IPS DF 6.9 (cell line): ENCODE data around the gene CD55.

Experiments used
- DNase-seq: peaks from one replicate; pipeline ENCODE4 v3.0.0-alpha.2; 2013; ENCODE audit warnings: low read depth, low spot score
- H3K27ac ChIP-seq: one replicate; pipeline ENCODE4 v1.5.1; 2013; ENCODE audit warnings: low read length, control low read depth
- H3K27me3 ChIP-seq: 2 replicates; pipeline ENCODE4 v1.6.1; 2013; ENCODE audit warnings: mild to moderate bottlenecking, low read length; ENCODE audit not compliant: control insufficient read depth, insufficient read depth
- H3K36me3 ChIP-seq: 2 replicates; pipeline ENCODE4 v1.6.1; 2013; ENCODE audit warnings: low read length; ENCODE audit not compliant: control insufficient read depth, insufficient read depth
- H3K4me1 ChIP-seq: 2 replicates; pipeline ENCODE4 v1.6.1; 2013; ENCODE audit warnings: low read length; ENCODE audit not compliant: control insufficient read depth, insufficient read depth
- H3K4me3 ChIP-seq: 2 replicates; pipeline ENCODE4 v1.5.1; 2013; ENCODE audit warnings: mild to moderate bottlenecking, low read length
- H3K9me3 ChIP-seq: 2 replicates; pipeline ENCODE4 v1.6.1; 2013; ENCODE audit warnings: low read length, inconsistent platforms; ENCODE audit not compliant: control insufficient read depth, insufficient read depth
- WGBS: extraction: QIAGEN DNeasy Blood & Tissue Kit; methylation state at CpG from one replicate; pipeline ENCODE4 v1.1.7; 2013; ENCODE audit warnings: mixed read lengths, missing lambda C conversion rate; ENCODE audit not compliant: insufficient read length, insufficient coverage; 5-methylcytosine and 5-hydroxymethylcytosine counted together

Gene CD55

GRCh38 chr1:207286786-207287468, 34.6 kb upstream of the CD55 start:
- Histone ChIP-seq H3K4me1 (peaks cover 6% of the 10 kb centered on the region; the same call in 1 of the 2 replicates), H3K9me3 (no peaks in the 10 kb centered on the region), H3K27ac (no peak overlapping the region), H3K27me3 (no peaks in the 10 kb centered on the region), H3K4me3 (no peak overlapping the region), H3K36me3 (no peaks in the 10 kb centered on the region)
- no CpG with 5 or more reads among the region's 2 CpGs for WGBS
- DNase-seq: no peak

DNA sequence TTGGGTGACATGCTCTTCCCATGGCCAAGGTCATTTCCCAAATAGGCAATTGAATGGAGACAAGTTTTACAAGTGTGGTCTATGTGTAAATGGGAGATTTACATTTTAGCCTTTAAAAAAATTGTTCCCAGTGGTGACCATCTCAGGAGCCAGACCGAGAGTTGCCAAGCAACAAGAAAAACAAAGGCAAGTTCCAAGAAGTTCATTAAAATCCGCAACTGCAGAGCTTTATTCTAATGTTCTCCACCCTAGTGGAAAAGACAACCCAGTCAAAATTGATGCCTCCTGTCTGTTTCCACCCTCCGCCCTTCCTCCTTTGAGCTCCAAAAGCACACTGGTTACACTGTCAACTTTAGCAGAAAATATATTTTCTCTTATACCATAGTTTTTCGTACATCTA, 33.2 kb upstream of the CD55 start:
- Histone ChIP-seq H3K27ac (no peak overlapping the region), H3K9me3 (no peaks in the 10 kb centered on the region), H3K27me3 (no peaks in the 10 kb centered on the region), H3K36me3 (no peaks in the 10 kb centered on the region), H3K4me1 (peaks cover 6% of the 10 kb centered on the region; the same call in 1 of the 2 replicates), H3K4me3 (no peak overlapping the region)
- WGBS: no CpG with 5 or more reads among the region's 4 CpGs
- no peak for DNase-seq

DNA sequence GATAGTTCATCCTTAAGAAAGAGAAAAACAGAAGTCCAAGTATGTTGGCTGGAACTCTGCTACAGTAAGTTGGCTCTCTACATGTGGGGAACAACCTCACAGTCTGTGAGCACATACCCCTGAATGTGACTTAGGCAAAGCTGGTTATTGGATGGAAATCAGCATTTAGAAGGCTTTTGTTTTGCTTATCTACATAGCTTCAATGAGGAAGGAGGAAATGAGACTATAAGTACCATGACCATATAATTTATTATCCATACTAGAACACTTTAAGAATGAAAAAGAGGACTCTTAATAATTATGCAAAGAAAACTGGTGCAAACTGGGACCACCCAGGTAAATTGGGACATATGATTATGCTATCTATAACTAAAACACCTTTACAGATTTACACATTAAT, 31.7 kb upstream of the CD55 start:
- no peaks in the 10 kb centered on the region for H3K27me3 ChIP-seq
- H3K27ac ChIP-seq: no peak overlapping the region
- H3K4me3 ChIP-seq: no peak overlapping the region
- no peak for DNase-seq
- H3K4me1 ChIP-seq: peaks cover 6% of the 10 kb centered on the region; the same call in 1 of the 2 replicates
- H3K9me3 ChIP-seq: no peaks in the 10 kb centered on the region
- no peaks in the 10 kb centered on the region for H3K36me3 ChIP-seq

GRCh38 chr1:207291723-207292122, 29.8 kb upstream of the CD55 start:
- Histone ChIP-seq H3K9me3 (no peaks in the 10 kb centered on the region), H3K4me1 (peaks cover 4% of the 10 kb centered on the region; the same call in 1 of the 2 replicates), H3K27ac (no peak overlapping the region), H3K27me3 (no peaks in the 10 kb centered on the region), H3K4me3 (no peak overlapping the region), H3K36me3 (no peaks in the 10 kb centered on the region)
- WGBS: no CpG with 5 or more reads among the region's 2 CpGs
- DNase-seq: no peak

GRCh38 chr1:207298186-207298585, 23.3 kb upstream of the CD55 start:
- peaks cover 3% of the 10 kb centered on the region; the same call in 1 of the 2 replicates for H3K4me1 ChIP-seq
- no peaks in the 10 kb centered on the region for H3K36me3 ChIP-seq
- no peak for DNase-seq
- no peak overlapping the region for H3K4me3 ChIP-seq
- no CpG with 5 or more reads among the region's 2 CpGs for WGBS
- H3K9me3 ChIP-seq: no peaks in the 10 kb centered on the region
- H3K27me3 ChIP-seq: no peaks in the 10 kb centered on the region
- H3K27ac ChIP-seq: no peak overlapping the region

- H3K27ac ChIP-seq: no peak overlapping the region
- no peak overlapping the region for H3K4me3 ChIP-seq
- WGBS: no CpG with 5 or more reads among the region's 4 CpGs
- peaks cover 3% of the 10 kb centered on the region; the same call in 1 of the 2 replicates for H3K4me1 ChIP-seq
- no peaks in the 10 kb centered on the region for H3K9me3 ChIP-seq
- H3K27me3 ChIP-seq: no peaks in the 10 kb centered on the region
- no peak for DNase-seq
- no peaks in the 10 kb centered on the region for H3K36me3 ChIP-seq
Measured at GRCh38 chr1:207298636-207299398, 22.7 kb upstream of the CD55 start.

GRCh38 chr1:207300970-207301369, 20.5 kb upstream of the CD55 start:
- no peak for DNase-seq
- H3K27ac ChIP-seq: no peak overlapping the region
- H3K9me3 ChIP-seq: no peaks in the 10 kb centered on the region
- no peak overlapping the region for H3K4me3 ChIP-seq
- no peaks in the 10 kb centered on the region for H3K27me3 ChIP-seq
- no peaks in the 10 kb centered on the region for H3K36me3 ChIP-seq
- H3K4me1 ChIP-seq: peaks cover 3% of the 10 kb centered on the region; the same call in 1 of the 2 replicates

GRCh38 chr1:207302618-207303393, 18.7 kb upstream of the CD55 start:
- peaks cover 4% of the 10 kb centered on the region; the same call in 1 of the 2 replicates for H3K4me1 ChIP-seq
- H3K4me3 ChIP-seq: no peak overlapping the region
- H3K27ac ChIP-seq: no peak overlapping the region
- DNase-seq: no peak
- no peaks in the 10 kb centered on the region for H3K27me3 ChIP-seq
- no peaks in the 10 kb centered on the region for H3K9me3 ChIP-seq
- WGBS: no CpG with 5 or more reads among the region's 1 CpG
- no peaks in the 10 kb centered on the region for H3K36me3 ChIP-seq

DNA sequence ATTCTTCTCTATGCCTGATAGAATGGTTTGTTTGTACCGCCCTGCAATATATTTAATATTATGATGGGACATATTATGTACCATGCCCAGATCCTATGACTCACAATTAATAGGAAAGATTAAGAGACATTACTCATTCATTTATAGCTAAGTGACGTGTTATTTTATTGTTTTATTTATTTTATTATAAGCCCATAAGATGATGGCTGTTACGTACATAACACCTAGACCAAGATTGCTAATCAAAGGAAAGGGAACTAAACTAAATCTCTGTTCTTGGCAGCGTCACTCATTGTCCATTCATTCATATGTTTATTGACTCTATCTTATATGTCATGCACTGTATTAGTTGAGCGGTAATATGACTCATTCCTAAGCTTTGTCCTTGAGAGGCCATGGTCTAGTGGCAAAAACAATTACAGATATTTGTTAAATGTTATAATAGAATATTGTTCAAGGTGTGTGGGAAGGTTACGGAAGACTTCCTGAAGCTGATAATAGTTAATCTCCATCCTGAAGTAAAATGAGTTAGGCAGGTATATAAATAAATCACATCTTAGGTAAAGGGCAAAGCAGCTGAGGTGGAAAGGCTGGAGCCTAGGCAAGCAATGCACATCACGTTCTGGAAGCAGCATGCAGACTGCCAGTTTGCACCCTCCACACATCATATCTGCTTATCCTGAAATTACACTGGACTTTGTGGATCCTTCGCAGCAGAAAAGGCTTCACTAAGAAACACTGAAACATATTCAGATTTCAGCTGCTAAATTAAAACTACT, 16.6 kb upstream of the CD55 start:
- Histone ChIP-seq H3K4me1 (peaks cover 4% of the 10 kb centered on the region; the same call in 1 of the 2 replicates), H3K27ac (no peak overlapping the region), H3K27me3 (no peaks in the 10 kb centered on the region), H3K4me3 (no peak overlapping the region), H3K9me3 (no peaks in the 10 kb centered on the region), H3K36me3 (no peaks in the 10 kb centered on the region)
- WGBS: no CpG with 5 or more reads among the region's 8 CpGs
- no peak for DNase-seq

- WGBS: no CpG with 5 or more reads among the region's 6 CpGs
- Histone ChIP-seq H3K36me3 (no peaks in the 10 kb centered on the region), H3K27me3 (no peaks in the 10 kb centered on the region), H3K9me3 (no peaks in the 10 kb centered on the region), H3K27ac (no peak overlapping the region), H3K4me1 (peaks cover 4% of the 10 kb centered on the region; the same call in 1 of the 2 replicates), H3K4me3 (no peak overlapping the region)
- no peak for DNase-seq
Measured at GRCh38 chr1:207305489-207305873, 16.0 kb upstream of the CD55 start.
